ENCODE measurements around the gene GK2.

The GK2 gene

DNA sequence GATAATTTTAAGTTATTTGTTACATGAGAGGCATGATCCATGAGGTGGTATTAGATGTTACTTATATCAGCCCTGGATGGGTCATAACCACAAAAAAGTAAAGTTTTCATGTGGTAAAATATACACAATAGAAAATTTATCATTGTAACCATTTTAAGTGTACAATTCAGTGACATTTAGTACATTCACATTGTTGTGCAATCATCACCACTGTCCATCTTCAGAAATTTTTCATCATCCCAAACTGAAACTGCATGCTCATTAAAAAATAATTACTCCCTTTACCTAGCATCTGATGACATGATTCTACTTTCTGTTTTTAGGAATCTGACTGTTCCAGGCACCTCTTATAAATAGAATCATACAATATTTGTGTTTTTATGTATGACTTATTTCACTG lies 11.2 kb downstream of the GK2 start:
- DNase-seq (ENCODE audit: low read depth, low spot score): no peak
- no peak overlapping the region for H3K4me3 ChIP-seq (ENCODE audit: low read length)

DNA sequence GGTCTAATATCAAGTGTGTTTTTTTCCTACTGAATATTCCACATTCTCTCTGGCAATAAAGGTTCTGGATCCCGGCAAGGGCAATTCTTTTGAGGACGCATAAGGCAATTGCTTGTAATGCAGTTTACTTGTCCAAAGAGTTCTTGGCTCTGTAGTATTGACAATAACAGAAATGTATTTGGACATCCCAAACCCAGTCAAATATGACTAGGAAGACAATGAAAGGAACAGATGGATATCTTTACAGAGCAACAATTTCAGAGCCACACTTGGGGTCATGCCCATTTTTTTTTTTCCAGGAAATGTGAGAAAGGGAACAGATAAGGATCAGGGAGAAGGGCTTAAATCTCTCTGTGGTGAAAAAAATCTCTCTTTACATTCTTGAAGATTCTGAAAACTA lies 12.2 kb downstream of the GK2 start:
- H3K4me3 ChIP-seq (ENCODE audit: low read length): no peak overlapping the region
- no peak for DNase-seq (ENCODE audit: low read depth, low spot score)

DNA sequence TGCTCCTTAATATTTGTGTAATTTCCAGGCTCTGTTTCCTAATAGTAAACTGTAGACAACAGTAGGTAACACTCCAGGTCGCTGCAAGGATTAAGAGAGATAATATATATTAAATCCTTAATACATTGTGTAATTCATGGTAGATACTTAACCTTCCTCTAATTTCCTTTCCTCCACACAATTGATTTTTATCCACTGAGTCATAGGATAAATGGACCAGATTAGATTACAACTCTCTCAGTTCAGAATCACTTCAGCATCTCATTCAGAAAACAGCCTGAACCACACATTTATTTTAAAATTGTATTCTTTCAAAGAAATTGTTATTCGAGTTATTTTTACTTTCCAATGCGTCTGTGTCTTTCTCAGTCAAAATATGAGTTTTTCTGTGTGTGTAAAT lies 17.1 kb downstream of the GK2 start:
- no peak for DNase-seq (ENCODE audit: low read depth, low spot score)
- H3K4me3 ChIP-seq (ENCODE audit: low read length): no peak overlapping the region

GRCh38 chr4:79385641-79386040 lies 22.4 kb downstream of the GK2 start:
- no peak for DNase-seq (ENCODE audit: low read depth, low spot score)
- H3K4me3 ChIP-seq (ENCODE audit: low read length): no peak overlapping the region

GRCh38 chr4:79381161-79381560 lies 26.9 kb downstream of the GK2 start:
- no peak overlapping the region for H3K4me3 ChIP-seq (ENCODE audit: low read length)
- DNase-seq (ENCODE audit: low read depth, low spot score): peak; percentile 6

DNA sequence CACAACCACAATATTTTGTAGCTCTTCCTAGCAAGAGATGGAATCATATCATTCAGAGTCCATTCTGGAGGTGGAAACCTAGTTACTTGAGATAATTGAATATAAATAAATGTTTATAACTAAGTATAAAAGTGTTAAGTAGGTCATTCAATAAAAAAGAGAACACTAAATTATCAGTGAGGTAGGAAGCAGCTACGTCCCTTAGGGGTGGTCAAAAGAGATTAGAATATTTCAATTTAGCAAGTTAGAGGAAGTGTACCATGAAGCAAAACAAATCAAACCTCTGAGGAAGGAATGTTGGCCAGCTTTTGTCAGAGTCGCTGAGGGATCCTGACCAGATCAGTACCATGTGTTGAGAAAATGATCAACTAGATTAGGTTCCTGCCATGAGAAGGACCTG lies 38.0 kb downstream of the GK2 start:
- H3K4me3 ChIP-seq (ENCODE audit: low read length): no peak overlapping the region
- no peak for DNase-seq (ENCODE audit: low read depth, low spot score)

GRCh38 chr4:79367096-79367495 lies 40.9 kb downstream of the GK2 start:
- H3K4me3 ChIP-seq (ENCODE audit: low read length): no peak overlapping the region
- no peak for DNase-seq (ENCODE audit: low read depth, low spot score)

DNA sequence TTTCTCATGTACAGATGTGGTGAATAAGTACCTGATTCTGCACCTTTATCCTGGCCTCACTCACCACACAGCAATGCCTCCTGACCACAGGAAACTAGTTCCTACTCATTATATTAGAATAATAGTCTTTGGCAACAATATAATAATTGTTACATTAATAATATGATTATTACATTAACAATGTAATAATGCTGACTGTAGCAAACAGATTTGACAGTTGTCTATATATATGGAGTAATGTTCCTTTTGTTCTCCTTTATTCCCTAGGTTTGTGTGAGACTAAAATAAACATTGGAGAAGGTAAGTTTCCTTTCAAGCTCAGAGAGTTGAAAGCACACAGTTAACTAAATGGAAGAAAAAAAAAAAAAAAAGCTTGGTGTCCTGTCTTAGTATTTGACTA lies 41.6 kb downstream of the GK2 start:
- H3K4me3 ChIP-seq (ENCODE audit: low read length): no peak overlapping the region
- DNase-seq (ENCODE audit: low read depth, low spot score): no peak

- DNase-seq (ENCODE audit: low read depth, low spot score): no peak
- H3K4me3 ChIP-seq (ENCODE audit: low read length): no peak overlapping the region
Observed at GRCh38 chr4:79364061-79364460, 44.0 kb downstream of the GK2 start.

DNA sequence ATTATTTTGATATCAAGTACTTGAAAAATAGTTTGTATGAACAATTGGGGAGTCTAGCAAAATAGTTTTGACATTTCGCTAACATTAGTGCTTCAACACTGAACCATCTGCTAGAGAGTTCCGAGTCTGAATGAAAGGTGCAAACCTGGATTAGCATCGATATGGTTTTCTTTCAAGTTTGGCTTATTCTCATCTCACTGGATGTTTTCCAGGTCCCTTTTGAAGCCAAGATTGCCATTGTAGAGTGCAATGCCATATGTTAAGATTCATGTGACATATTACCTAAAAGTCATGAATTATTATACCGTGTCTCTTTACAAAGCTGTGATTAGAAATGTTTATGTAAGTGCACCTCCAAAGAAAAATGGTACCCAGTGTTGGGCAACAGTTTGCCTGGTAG lies 45.4 kb downstream of the GK2 start:
- H3K4me3 ChIP-seq (ENCODE audit: low read length): no peak overlapping the region
- no peak for DNase-seq (ENCODE audit: low read depth, low spot score)

GRCh38 chr4:79360006-79360405 lies 48.0 kb downstream of the GK2 start:
- DNase-seq (ENCODE audit: low read depth, low spot score): no peak
- H3K4me3 ChIP-seq (ENCODE audit: low read length): no peak overlapping the region

GRCh38 chr4:79358438-79358837 lies 49.6 kb downstream of the GK2 start:
- no peak overlapping the region for H3K4me3 ChIP-seq (ENCODE audit: low read length)
- DNase-seq (ENCODE audit: low read depth, low spot score): no peak

- H3K4me3 ChIP-seq (ENCODE audit: low read length): no peak overlapping the region
- no peak for DNase-seq (ENCODE audit: low read depth, low spot score)
Observed at GRCh38 chr4:79357365-79357764, 50.7 kb downstream of the GK2 start.
